GM10266 (cell line): ENCODE measurements around the gene FOXA3.

Experiments used
- DNase-seq: peaks from one replicate; pipeline ENCODE4 v3.0.0; 2012; ENCODE audit errors: extremely low spot score
- TF ChIP-seq, protein P1 (sequence below): IDR thresholded peaks from 2 replicates; pipeline ENCODE4 v1.5.1; 2012; ENCODE audit warnings: mild to moderate bottlenecking, low read depth; ENCODE audit not compliant: control insufficient read depth, insufficient read depth; ENCODE audit errors: missing control alignments

The FOXA3 gene

GRCh38 chr19:45824041-45824471 lies 40.1 kb upstream of the FOXA3 start:
- TF ChIP-seq, protein P1, sequence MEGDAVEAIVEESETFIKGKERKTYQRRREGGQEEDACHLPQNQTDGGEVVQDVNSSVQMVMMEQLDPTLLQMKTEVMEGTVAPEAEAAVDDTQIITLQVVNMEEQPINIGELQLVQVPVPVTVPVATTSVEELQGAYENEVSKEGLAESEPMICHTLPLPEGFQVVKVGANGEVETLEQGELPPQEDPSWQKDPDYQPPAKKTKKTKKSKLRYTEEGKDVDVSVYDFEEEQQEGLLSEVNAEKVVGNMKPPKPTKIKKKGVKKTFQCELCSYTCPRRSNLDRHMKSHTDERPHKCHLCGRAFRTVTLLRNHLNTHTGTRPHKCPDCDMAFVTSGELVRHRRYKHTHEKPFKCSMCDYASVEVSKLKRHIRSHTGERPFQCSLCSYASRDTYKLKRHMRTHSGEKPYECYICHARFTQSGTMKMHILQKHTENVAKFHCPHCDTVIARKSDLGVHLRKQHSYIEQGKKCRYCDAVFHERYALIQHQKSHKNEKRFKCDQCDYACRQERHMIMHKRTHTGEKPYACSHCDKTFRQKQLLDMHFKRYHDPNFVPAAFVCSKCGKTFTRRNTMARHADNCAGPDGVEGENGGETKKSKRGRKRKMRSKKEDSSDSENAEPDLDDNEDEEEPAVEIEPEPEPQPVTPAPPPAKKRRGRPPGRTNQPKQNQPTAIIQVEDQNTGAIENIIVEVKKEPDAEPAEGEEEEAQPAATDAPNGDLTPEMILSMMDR = no peak
- no peak for DNase-seq

DNA sequence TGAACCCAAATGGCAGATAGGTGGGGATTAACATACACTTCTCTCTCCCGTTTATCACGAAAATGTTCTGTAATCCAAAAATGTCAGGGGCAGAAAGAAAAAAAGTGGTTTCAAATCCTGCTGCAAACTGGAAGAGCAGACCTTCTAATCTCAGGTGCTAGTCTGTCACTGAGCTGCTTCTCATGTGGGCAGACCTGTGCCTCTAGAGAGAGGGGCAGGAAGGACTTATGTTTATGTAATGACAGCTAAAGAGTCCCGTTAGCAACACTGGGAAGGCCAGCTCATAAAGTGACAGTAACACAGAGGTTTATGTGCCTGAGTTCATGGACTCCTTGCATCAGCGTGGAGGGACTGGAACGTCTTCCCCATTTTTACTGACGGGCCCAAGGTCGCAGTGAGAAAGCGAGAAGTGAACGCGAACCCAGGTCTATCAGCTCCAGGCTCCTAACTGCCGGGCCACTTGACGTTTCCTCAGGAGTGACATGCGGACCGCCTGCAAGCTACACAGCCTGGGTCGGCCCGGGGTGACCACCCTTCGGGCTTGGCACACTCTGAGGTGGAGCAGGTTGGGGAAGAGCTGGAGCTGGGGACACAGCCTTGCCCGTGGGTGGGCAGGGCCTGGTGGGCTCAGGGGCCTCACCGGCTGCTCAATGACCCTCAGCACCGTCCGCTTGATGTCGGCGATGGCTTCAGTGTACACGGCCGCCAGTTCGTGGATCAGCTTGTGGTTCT lies 39.4 kb upstream of the FOXA3 start:
- TF ChIP-seq, protein P1 = no peak
- no peak for DNase-seq

DNA sequence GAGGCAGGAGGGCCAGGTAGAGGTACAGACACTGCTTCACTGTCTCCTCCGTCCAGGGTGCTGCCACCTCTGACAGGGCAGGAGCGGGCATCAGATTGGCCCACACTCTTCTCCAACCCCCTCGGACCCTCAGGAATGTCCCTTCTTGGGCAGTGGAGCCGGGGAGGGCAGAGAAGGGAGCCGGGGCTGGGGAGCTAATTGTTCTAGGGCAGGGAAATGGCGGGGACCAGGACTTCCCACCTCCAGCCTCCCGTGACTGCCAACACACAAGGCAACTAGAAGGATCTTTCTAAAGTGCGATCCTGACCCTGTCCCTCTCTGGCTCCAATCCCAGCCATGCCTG lies 38.9 kb upstream of the FOXA3 start:
- TF ChIP-seq, protein P1 = no peak
- DNase-seq = no peak

- no peak for DNase-seq
- TF ChIP-seq, protein P1 = no peak
These were observed 37.9 kb upstream of the FOXA3 start for GRCh38 chr19:45825917-45826893.

- no peak for DNase-seq
- TF ChIP-seq, protein P1 = no peak
These were observed 37.2 kb upstream of the FOXA3 start for GRCh38 chr19:45826934-45827333.

GRCh38 chr19:45827459-45828093 lies 36.5 kb upstream of the FOXA3 start:
- TF ChIP-seq, protein P1 = no peak

More at GRCh38 chr19:45827459-45828093, 36.5 kb upstream of the FOXA3 start:
- no peak for DNase-seq
